DOHH2 (cell line): ENCODE results near the gene CLDN24.

Experiments used
- EZH2phosphoT487 ChIP-seq: fragments of 200-600 bp; sonication (generic); IDR thresholded peaks from 2 replicates; pipeline ENCODE4 v1.6.1; 2017; ENCODE audit warnings: borderline replicate concordance, mild to moderate bottlenecking, antibody characterized with exemption, low read length, moderate library complexity, mixed read lengths
- TF ChIP-seq, protein P1 (sequence below): fragments of 200-600 bp; sonication (generic); IDR thresholded peaks from one replicate; pipeline ENCODE4 v1.5.1; 2014; ENCODE audit warnings: antibody characterized with exemption, mild to moderate bottlenecking, low read depth, low read length; ENCODE audit not compliant: poor library complexity, severe bottlenecking

DNA sequence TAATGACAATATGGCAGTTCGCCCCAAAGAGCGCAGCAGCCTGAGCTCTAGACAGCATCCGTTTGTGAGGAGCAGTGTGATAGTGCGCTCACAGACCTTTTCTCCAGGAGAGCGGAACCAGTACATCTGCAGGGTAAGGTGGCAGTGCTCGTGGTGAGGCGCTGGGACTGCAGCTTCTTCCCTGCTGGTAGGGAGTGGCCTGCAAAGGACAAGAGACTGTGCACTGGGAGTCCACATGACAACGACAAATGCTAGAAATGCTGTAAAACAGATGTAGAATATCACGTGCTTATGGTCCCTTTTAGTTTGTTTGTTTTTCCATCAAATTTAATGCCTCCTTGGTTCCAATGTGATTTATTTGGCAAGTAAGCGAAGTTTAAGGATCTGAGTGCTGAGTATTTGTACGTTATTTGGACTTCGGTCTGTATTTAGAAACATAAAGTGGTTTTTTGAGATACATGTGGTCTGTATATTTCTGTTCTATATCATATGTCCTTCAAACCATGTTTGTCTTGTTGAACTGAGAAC lies 37.9 kb downstream of the CLDN24 start:
- TF ChIP-seq, protein P1, sequence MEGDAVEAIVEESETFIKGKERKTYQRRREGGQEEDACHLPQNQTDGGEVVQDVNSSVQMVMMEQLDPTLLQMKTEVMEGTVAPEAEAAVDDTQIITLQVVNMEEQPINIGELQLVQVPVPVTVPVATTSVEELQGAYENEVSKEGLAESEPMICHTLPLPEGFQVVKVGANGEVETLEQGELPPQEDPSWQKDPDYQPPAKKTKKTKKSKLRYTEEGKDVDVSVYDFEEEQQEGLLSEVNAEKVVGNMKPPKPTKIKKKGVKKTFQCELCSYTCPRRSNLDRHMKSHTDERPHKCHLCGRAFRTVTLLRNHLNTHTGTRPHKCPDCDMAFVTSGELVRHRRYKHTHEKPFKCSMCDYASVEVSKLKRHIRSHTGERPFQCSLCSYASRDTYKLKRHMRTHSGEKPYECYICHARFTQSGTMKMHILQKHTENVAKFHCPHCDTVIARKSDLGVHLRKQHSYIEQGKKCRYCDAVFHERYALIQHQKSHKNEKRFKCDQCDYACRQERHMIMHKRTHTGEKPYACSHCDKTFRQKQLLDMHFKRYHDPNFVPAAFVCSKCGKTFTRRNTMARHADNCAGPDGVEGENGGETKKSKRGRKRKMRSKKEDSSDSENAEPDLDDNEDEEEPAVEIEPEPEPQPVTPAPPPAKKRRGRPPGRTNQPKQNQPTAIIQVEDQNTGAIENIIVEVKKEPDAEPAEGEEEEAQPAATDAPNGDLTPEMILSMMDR: no peak
- no peak for TF ChIP-seq EZH2phosphoT487
